Measurements from ENCODE around the gene APEX2.
"Not testable (repeated sequence)": the region's sequence is repeated elsewhere in the genome, so short reads cannot be mapped to it uniquely, and the experiment has no call there.

The APEX2 gene

GRCh38 chrX:54999717-55000598 lies at the start of gene APEX2:
APEX2 (plus strand) TSS chrX:55000363; CDS start chrX:55000423, 60 bp downstream.
- DNase-seq (ENCODE audit: low spot score) = peak; percentile 63

- DNase-seq (ENCODE audit: low spot score) = no peak
These were observed 49.3 kb upstream of the APEX2 start for GRCh38 chrX:54950730-54951375.

- DNase-seq (ENCODE audit: low spot score) = no peak
These were observed 38.4 kb upstream of the APEX2 start for GRCh38 chrX:54961750-54962149.

- DNase-seq (ENCODE audit: low spot score) = no peak
These were observed 35.2 kb upstream of the APEX2 start for GRCh38 chrX:54964766-54965497.

- no peak for DNase-seq (ENCODE audit: low spot score)
These were observed 22.8 kb upstream of the APEX2 start for GRCh38 chrX:54977387-54977786.

GRCh38 chrX:54978448-54978847 lies 21.7 kb upstream of the APEX2 start:
- DNase-seq (ENCODE audit: low spot score) = no peak

- DNase-seq (ENCODE audit: low spot score) = no peak
These were observed 20.7 kb upstream of the APEX2 start for GRCh38 chrX:54979432-54979831.

- no peak for DNase-seq (ENCODE audit: low spot score)
These were observed 19.8 kb upstream of the APEX2 start for GRCh38 chrX:54980334-54980733.

- not testable (repeated sequence) for DNase-seq (ENCODE audit: low spot score)
These were observed 16.9 kb upstream of the APEX2 start for GRCh38 chrX:54983306-54983705.

GRCh38 chrX:54991706-54992105 lies 8.5 kb upstream of the APEX2 start:
- no peak for DNase-seq (ENCODE audit: low spot score)

GRCh38 chrX:54992911-54993622 lies 7.1 kb upstream of the APEX2 start:
- no peak for DNase-seq (ENCODE audit: low spot score)

- DNase-seq (ENCODE audit: low spot score) = no peak
These were observed 6.1 kb upstream of the APEX2 start, which contains the start of gene PFKFB1 for GRCh38 chrX:54994099-54994498. PFKFB1 (minus strand) TSS chrX:54994188; CDS start chrX:54994007, 181 bp downstream.

GRCh38 chrX:54994668-54995351 lies 5.4 kb upstream of the APEX2 start:
- DNase-seq (ENCODE audit: low spot score) = no peak

GRCh38 chrX:54995621-54996020 lies 4.5 kb upstream of the APEX2 start:
- DNase-seq (ENCODE audit: low spot score) = no peak

GRCh38 chrX:55004231-55004630 lies 4.1 kb downstream of the APEX2 start:
- no peak for DNase-seq (ENCODE audit: low spot score)

- no peak for DNase-seq (ENCODE audit: low spot score)
These were observed 5.1 kb downstream of the APEX2 start for GRCh38 chrX:55005256-55005655.

- no peak for DNase-seq (ENCODE audit: low spot score)
These were observed 6.9 kb downstream of the APEX2 start for GRCh38 chrX:55006827-55007621.

- no peak for DNase-seq (ENCODE audit: low spot score)
These were observed 7.5 kb downstream of the APEX2 start for GRCh38 chrX:55007656-55008055.

- DNase-seq (ENCODE audit: low spot score) = no peak
These were observed 8.6 kb downstream of the APEX2 start for GRCh38 chrX:55008571-55009358.

- no peak for DNase-seq (ENCODE audit: low spot score)
These were observed 11.1 kb downstream of the APEX2 start for GRCh38 chrX:55011294-55011693.

All from HuH-7.5 (cell line).